GM18508 (cell line): ENCODE results near the gene MAP7D1.

Source experiments
- ATAC-seq: cut with Tn5 transposase; IDR thresholded peaks from one replicate; pipeline ENCODE4 v1.9.1; 2021; ENCODE audit warnings: moderate number of reproducible peaks; ENCODE audit not compliant: insufficient read depth, unreplicated experiment

MAP7D1 gene

GRCh38 chr1:36126005-36126716, 29.8 kb upstream of the MAP7D1 start:
- ATAC-seq = no peak

GRCh38 chr1:36126797-36127500, 29.0 kb upstream of the MAP7D1 start:
- ATAC-seq = no peak

- ATAC-seq = no peak
Observed at GRCh38 chr1:36128126-36128904, 27.6 kb upstream of the MAP7D1 start.

GRCh38 chr1:36128905-36129206, 27.1 kb upstream of the MAP7D1 start:
- no peak for ATAC-seq

- ATAC-seq = no peak
Observed at GRCh38 chr1:36132029-36132428, 23.9 kb upstream of the MAP7D1 start.

- ATAC-seq = no peak
Observed at GRCh38 chr1:36133484-36133883, 22.5 kb upstream of the MAP7D1 start.

GRCh38 chr1:36134031-36134430, 21.9 kb upstream of the MAP7D1 start:
- ATAC-seq = no peak

- no peak for ATAC-seq
Observed at GRCh38 chr1:36134505-36135329, 21.2 kb upstream of the MAP7D1 start.

GRCh38 chr1:36135330-36135667, 20.7 kb upstream of the MAP7D1 start:
- no peak for ATAC-seq

GRCh38 chr1:36135796-36136195, 20.2 kb upstream of the MAP7D1 start:
- no peak for ATAC-seq

GRCh38 chr1:36136535-36136934, 19.4 kb upstream of the MAP7D1 start:
- ATAC-seq = no peak

GRCh38 chr1:36137226-36137625, 18.7 kb upstream of the MAP7D1 start:
- ATAC-seq = no peak

GRCh38 chr1:36137776-36138175, 18.2 kb upstream of the MAP7D1 start:
- ATAC-seq = no peak

GRCh38 chr1:36139521-36139920, 16.4 kb upstream of the MAP7D1 start:
- no peak for ATAC-seq

- no peak for ATAC-seq
Observed at GRCh38 chr1:36142121-36142520, 13.8 kb upstream of the MAP7D1 start.

GRCh38 chr1:36143424-36143823, 12.5 kb upstream of the MAP7D1 start:
- no peak for ATAC-seq

- ATAC-seq = no peak
Observed at GRCh38 chr1:36144413-36144812, 11.5 kb upstream of the MAP7D1 start.

GRCh38 chr1:36148821-36149236, 7.1 kb upstream of the MAP7D1 start:
- ATAC-seq = peak; percentile 4

- ATAC-seq = peak; percentile 72
Observed at GRCh38 chr1:36149237-36149972, 6.6 kb upstream of the MAP7D1 start, which contains the start of gene TRAPPC3. Gene TRAPPC3, minus strand, starts transcription at chr1:36149486. Its CDS starts 108 bp downstream, at chr1:36149378.

- ATAC-seq = no peak
Observed at GRCh38 chr1:36149973-36150295, 6.0 kb upstream of the MAP7D1 start.
